Esophagus muscularis mucosa (tissue), 3 donors: Measurements from ENCODE around the gene KIF19.

Experiments used
- CTCF ChIP-seq, 3 experiments: fragments of 200-600 bp in 2 of 3; fragments of 450-650 bp in 1 of 3; sonication (generic) in 2 of 3; IDR thresholded peaks; one replicate each; pipeline ENCODE4 v1.5.1; 2017 to 2019; ENCODE audit warnings: antibody characterized with exemption in 3 of 3, mild to moderate bottlenecking in 2 of 3, moderate library complexity in 1 of 3
- POLR2AphosphoS5 ChIP-seq, 2 donors: sonication (generic); formaldehyde crosslinking; IDR thresholded peaks; one replicate each; pipeline ENCODE4 v1.6.1; 2017; ENCODE audit warnings: antibody characterized with exemption in 2 of 2

- no peak for TF ChIP-seq CTCF (IDR thresholded peaks at IDR 0.05)
- TF ChIP-seq POLR2AphosphoS5 (IDR thresholded peaks at IDR 0.05) = no peak
Observed at GRCh38 chr17:74344658-74345057, 18.6 kb downstream of the KIF19 start.
